ENCODE measurements around the gene MT1E.

MT1E gene

DNA sequence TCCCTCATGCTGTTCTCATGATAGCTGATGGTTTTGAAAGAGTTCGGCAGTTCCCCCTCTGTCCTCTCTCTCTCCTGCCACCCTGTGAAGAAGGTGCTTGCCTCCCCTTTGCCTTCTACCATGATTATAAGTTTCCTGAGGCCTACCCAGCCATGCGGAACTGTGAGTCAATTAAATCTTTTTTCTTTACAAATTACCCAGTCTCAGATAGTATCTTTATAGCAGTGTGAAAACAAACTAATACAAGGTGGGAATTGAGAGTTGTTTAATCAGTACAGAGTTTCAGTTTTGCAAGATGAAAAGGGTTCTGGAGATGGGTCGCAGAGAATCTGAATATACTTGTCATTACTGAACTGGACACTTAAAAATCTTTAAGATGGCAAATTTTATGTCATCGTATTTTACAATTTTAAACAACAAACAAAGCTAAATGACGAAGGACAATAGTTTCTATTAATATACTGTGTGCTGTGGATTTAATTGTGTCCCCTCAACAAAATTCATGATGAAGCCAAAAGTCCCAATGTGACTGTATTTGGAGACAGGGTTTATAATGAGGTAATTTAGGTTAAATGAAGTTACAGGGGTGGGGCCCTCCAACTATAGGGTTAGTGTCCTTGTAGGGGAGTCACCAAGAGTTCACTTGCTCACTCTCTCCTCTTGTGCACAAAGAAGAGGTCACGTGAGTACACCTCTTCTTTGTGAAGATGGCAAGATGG, 31.8 kb upstream of the MT1E start:
- Histone ChIP-seq H3K9me3 (no peaks in the 10 kb centered on the region), H3K27ac (no peak overlapping the region), H3K4me3 (ENCODE audit: low read depth in 1 of 2, low read length in 1 of 2) (no peak overlapping the region), H3K36me3 (no peaks in the 10 kb centered on the region), H3K27me3 (peaks cover 38% of the 10 kb centered on the region), H3K4me1 (ENCODE audit: control insufficient read depth in 1 of 2, insufficient read depth in 1 of 2, low read depth in 1 of 2, low read length in 1 of 2) (peaks cover 0 to 6% of the 10 kb centered on the region in 2 experiments)
- TF ChIP-seq, protein P1, sequence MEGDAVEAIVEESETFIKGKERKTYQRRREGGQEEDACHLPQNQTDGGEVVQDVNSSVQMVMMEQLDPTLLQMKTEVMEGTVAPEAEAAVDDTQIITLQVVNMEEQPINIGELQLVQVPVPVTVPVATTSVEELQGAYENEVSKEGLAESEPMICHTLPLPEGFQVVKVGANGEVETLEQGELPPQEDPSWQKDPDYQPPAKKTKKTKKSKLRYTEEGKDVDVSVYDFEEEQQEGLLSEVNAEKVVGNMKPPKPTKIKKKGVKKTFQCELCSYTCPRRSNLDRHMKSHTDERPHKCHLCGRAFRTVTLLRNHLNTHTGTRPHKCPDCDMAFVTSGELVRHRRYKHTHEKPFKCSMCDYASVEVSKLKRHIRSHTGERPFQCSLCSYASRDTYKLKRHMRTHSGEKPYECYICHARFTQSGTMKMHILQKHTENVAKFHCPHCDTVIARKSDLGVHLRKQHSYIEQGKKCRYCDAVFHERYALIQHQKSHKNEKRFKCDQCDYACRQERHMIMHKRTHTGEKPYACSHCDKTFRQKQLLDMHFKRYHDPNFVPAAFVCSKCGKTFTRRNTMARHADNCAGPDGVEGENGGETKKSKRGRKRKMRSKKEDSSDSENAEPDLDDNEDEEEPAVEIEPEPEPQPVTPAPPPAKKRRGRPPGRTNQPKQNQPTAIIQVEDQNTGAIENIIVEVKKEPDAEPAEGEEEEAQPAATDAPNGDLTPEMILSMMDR (IDR thresholded peaks at IDR 0.05) = no peak

DNA sequence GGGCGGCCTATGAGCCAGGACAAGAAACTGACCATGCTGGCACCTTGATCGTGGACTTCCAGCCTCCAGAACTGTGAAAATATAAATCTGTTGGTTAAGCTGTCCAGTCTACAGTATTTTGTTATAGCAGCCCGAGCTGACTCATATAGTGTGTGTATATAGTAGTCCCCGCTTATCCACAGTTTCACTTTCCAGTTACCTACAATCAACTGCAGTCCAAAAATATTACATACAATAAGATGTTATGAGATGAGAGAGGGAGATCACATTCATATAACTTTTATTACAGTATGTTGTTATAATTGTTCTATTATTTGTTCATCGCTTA, 31.3 kb upstream of the MT1E start:
- H3K27me3 ChIP-seq = peaks cover 33% of the 10 kb centered on the region
- no peak overlapping the region for H3K27ac ChIP-seq
- H3K9me3 ChIP-seq = no peaks in the 10 kb centered on the region
- no peak overlapping the region for H3K4me3 ChIP-seq (ENCODE audit: low read depth in 1 of 2, low read length in 1 of 2)
- H3K4me1 ChIP-seq (ENCODE audit: control insufficient read depth in 1 of 2, insufficient read depth in 1 of 2, low read depth in 1 of 2, low read length in 1 of 2) = peaks cover 0 to 4% of the 10 kb centered on the region in 2 experiments
- no peaks in the 10 kb centered on the region for H3K36me3 ChIP-seq
- TF ChIP-seq, protein P1 (IDR thresholded peaks at IDR 0.05) = no peak

DNA sequence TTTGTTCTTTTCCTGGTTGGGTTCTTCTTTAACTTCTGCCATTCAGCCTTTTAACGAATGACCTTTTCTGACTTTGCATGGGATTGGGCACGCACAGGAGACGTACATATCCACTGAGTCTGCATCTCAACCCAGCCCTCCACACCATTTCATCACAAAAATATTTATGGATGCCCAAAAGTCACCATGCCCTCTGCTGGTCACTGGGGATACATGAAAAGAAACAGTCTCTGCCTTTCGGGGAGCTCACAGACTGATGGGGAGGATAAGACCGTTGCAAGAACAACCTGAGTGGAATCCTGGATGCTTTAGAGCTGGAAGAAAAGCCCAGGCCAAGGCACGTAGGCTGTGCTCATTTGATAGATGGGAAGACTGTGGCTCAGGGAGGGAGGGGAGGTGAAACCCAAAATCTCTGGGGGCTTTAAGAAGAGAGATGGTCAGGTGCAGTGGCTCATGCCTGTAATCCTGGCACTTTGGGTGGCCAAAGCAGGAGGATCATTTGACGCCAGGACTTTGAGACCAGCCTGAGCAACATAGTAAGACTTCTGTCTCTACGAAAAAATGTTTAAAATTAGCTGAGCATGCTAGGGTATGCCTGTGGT, 25.1 kb upstream of the MT1E start:
- TF ChIP-seq, protein P1 (IDR thresholded peaks at IDR 0.05) = no peak
- Histone ChIP-seq H3K27ac (no peak overlapping the region), H3K27me3 (peaks cover 49% of the 10 kb centered on the region)

DNA sequence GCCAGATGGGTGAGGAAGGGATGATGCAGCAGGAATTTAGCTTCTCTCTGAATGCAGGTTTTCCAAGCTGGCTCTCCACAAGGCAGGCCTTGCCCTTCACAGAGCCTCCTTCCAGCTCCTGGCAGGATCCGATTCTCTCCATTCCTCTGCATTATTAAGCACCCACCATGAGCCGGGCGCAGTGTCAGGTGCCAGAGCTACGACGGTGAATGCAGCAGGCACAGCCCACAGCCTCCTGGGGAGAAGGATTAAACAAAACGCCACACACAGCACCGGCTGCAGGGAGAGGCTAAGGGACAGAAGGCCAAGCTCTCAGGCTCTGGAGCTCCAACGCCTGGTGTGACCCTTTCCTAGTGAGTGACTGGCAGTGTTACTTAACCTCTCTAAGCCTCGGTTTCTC, 24.3 kb upstream of the MT1E start:
- Histone ChIP-seq H3K9me3 (no peaks in the 10 kb centered on the region), H3K36me3 (no peaks in the 10 kb centered on the region), H3K27me3 (peaks cover 51% of the 10 kb centered on the region), H3K4me1 (ENCODE audit: control insufficient read depth in 1 of 2, insufficient read depth in 1 of 2, low read depth in 1 of 2, low read length in 1 of 2) (no peaks in the 10 kb centered on the region), H3K4me3 (ENCODE audit: low read depth in 1 of 2, low read length in 1 of 2) (no peak overlapping the region), H3K27ac (no peak overlapping the region)
- TF ChIP-seq, protein P1 (IDR thresholded peaks at IDR 0.05) = no peak

More for the DNA sequence above, 25.1 kb upstream of the MT1E start:
- no peaks in the 10 kb centered on the region for H3K9me3 ChIP-seq
- H3K4me1 ChIP-seq (ENCODE audit: control insufficient read depth in 1 of 2, insufficient read depth in 1 of 2, low read depth in 1 of 2, low read length in 1 of 2) = no peaks in the 10 kb centered on the region
- H3K4me3 ChIP-seq (ENCODE audit: low read depth in 1 of 2, low read length in 1 of 2) = no peak overlapping the region
- H3K36me3 ChIP-seq = no peaks in the 10 kb centered on the region

DNA sequence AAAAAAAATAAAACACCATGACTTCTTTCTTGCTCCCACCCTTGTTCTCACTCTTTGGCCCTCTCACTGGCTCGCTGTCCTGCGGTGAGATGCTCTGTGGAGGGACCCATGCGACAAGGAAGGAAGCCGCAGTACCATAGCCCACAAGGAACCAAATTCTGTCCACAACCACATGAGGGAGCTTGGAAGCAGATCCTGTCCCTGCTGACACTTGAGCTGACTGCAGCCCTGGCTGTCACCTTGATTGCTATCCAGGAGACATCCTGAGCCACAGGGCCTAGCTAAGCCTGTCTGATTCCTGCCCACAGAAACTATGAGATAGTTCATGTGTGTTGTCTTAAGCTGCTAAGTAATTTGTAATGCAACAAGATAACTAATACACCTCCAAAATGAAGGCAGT, 22.0 kb upstream of the MT1E start:
- Histone ChIP-seq H3K9me3 (no peaks in the 10 kb centered on the region), H3K27me3 (peaks cover 37% of the 10 kb centered on the region), H3K36me3 (no peaks in the 10 kb centered on the region), H3K4me1 (ENCODE audit: control insufficient read depth in 1 of 2, insufficient read depth in 1 of 2, low read depth in 1 of 2, low read length in 1 of 2) (peaks cover 9% of the 10 kb centered on the region in 2 experiments), H3K4me3 (ENCODE audit: low read depth in 1 of 2, low read length in 1 of 2) (no peak overlapping the region), H3K27ac (no peak overlapping the region)
- TF ChIP-seq, protein P1 (IDR thresholded peaks at IDR 0.05) = no peak

All from neutrophil (primary cell).